Measurements from ENCODE around the gene SUPT3H. TPM values are rescaled to one million over a fixed set of nuclear protein-coding genes. Genes with fewer than 3 reads are reported as not detected.
A peak's percentile ranks its signal among the peaks of the same experiment; 100 is the strongest.

Gene SUPT3H
- total and polyA plus RNA-seq, 5 donors from 2014 or later: 4.8 to 7.8 (median 5.7) TPM

GRCh38 chr6:45320349-45320748 is 57.4 kb downstream of the SUPT3H start:
- no peak overlapping the region for H3K4me3 Mint-ChIP-seq
- no peaks in the 10 kb centered on the region for H3K27me3 Mint-ChIP-seq
- H3K4me1 ChIP-seq (ENCODE audit: control insufficient read depth, insufficient read depth, low read length, poor library complexity, severe bottlenecking): peaks cover 12% of the 10 kb centered on the region
- no peaks in the 10 kb centered on the region for H3K9me3 ChIP-seq (ENCODE audit: control insufficient read depth in 2 of 2, low read length in 2 of 2)
- H3K36me3 ChIP-seq (ENCODE audit: control insufficient read depth, insufficient read depth, low read length): no peaks in the 10 kb centered on the region
- H3K4me1 Mint-ChIP-seq: peaks cover 13 to 22% (median 21%) of the 10 kb centered on the region in 4 donors
- no peak overlapping the region for H3K27ac ChIP-seq (ENCODE audit: insufficient read depth, low read length, poor library complexity, severe bottlenecking)
- H3K36me3 Mint-ChIP-seq: no peaks in the 10 kb centered on the region
- H3K27me3 ChIP-seq (ENCODE audit: control insufficient read depth, insufficient read depth, low read length): no peaks in the 10 kb centered on the region
- H3K9me3 Mint-ChIP-seq: peaks cover 0 to 5% (median 0%) of the 10 kb centered on the region in 7 donors
- ATAC-seq (ENCODE audit: low read depth in 2 of 2) (no peak), DNase-seq (no peak)
- H3K27ac Mint-ChIP-seq: no peak overlapping the region
- no peak overlapping the region for H3K4me3 ChIP-seq (ENCODE audit: low read depth, low read length)

DNA sequence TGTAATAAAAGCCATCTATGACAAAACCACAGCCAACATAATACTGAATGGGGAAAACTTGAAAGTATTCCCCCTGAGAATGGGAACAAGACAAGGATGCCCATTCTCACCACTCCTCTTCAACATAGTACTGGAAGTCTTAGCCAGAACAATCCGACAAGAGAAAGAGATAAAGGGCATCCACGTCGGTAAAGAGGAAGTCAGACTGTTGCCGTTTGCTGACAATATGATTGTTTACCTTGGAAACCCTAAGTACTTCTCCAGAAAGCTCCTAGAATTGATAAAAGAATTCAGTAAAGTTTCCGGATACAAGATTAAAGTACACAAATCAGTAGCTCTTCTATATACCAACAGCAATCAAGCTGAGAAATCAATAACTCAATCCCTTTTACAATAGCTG is 63.6 kb downstream of the SUPT3H start:
- no peaks in the 10 kb centered on the region for H3K9me3 ChIP-seq (ENCODE audit: control insufficient read depth in 2 of 2, low read length in 2 of 2)
- Mint-ChIP-seq H3K36me3 (no peaks in the 10 kb centered on the region), H3K4me1 (peaks cover 33 to 41% (median 36%) of the 10 kb centered on the region in 4 donors), H3K4me3 (no peak overlapping the region), H3K27me3 (no peaks in the 10 kb centered on the region), H3K9me3 (peaks cover 0 to 5% (median 1%) of the 10 kb centered on the region in 7 donors), H3K27ac (no peak overlapping the region)
- ATAC-seq (ENCODE audit: low read depth in 2 of 2) (no peak), DNase-seq (no peak)
- H3K36me3 ChIP-seq (ENCODE audit: control insufficient read depth, insufficient read depth, low read length): no peaks in the 10 kb centered on the region
- H3K4me1 ChIP-seq (ENCODE audit: control insufficient read depth, insufficient read depth, low read length, poor library complexity, severe bottlenecking): peaks cover 17% of the 10 kb centered on the region
- H3K27ac ChIP-seq (ENCODE audit: insufficient read depth, low read length, poor library complexity, severe bottlenecking): no peak overlapping the region
- no peak overlapping the region for H3K4me3 ChIP-seq (ENCODE audit: low read depth, low read length)
- H3K27me3 ChIP-seq (ENCODE audit: control insufficient read depth, insufficient read depth, low read length): no peaks in the 10 kb centered on the region

GRCh38 chr6:45310118-45310788 is 67.5 kb downstream of the SUPT3H start:
- Mint-ChIP-seq H3K4me1 (peaks cover 36 to 54% (median 40%) of the 10 kb centered on the region in 4 donors), H3K36me3 (peaks cover 10% of the 10 kb centered on the region), H3K4me3 (peak overlapping the region in 3 of 4 donors; percentile 66 to 85 (median 72)), H3K9me3 (peaks cover 0 to 12% (median 1%) of the 10 kb centered on the region in 7 donors), H3K27ac (peak overlapping the region; percentile 82 to 93 (median 92)), H3K27me3 (no peaks in the 10 kb centered on the region)
- peak in 1 of 2 donors; percentile 60 for ATAC-seq (ENCODE audit: low read depth in 2 of 2)
- Histone ChIP-seq H3K9me3 (ENCODE audit: control insufficient read depth in 2 of 2, low read length in 2 of 2) (peaks cover 0 to 3% of the 10 kb centered on the region in 2 experiments), H3K27me3 (ENCODE audit: control insufficient read depth, insufficient read depth, low read length) (no peaks in the 10 kb centered on the region), H3K36me3 (ENCODE audit: control insufficient read depth, insufficient read depth, low read length) (no peaks in the 10 kb centered on the region), H3K4me3 (ENCODE audit: low read depth, low read length) (peak overlapping the region; percentile 63), H3K4me1 (ENCODE audit: control insufficient read depth, insufficient read depth, low read length, poor library complexity, severe bottlenecking) (peaks cover 17% of the 10 kb centered on the region), H3K27ac (ENCODE audit: insufficient read depth, low read length, poor library complexity, severe bottlenecking) (no peak overlapping the region)
- peak; percentile 2 to 67 (median 35) for DNase-seq

DNA sequence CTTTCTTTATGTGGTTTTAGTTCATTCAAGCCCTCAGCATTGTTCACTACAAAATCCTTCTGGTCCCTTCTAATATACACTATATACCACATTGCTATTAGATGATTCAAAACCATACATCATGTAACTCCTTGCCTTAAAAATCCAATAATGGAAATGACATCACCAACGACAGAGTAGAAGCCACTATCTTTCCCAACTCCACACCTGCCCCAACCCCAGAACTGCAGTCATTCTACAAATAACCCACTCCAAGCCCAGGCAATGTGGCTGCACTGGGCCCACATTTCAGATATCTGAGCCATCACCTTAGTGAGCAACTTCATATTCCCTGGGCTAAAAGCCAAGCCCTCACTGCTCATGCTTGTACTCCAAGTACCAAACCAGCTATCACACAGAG is 72.2 kb downstream of the SUPT3H start:
- Histone ChIP-seq H3K4me1 (ENCODE audit: control insufficient read depth, insufficient read depth, low read length, poor library complexity, severe bottlenecking) (peaks cover 12% of the 10 kb centered on the region), H3K9me3 (ENCODE audit: control insufficient read depth in 2 of 2, low read length in 2 of 2) (peaks cover 0 to 3% of the 10 kb centered on the region in 2 experiments), H3K36me3 (ENCODE audit: control insufficient read depth, insufficient read depth, low read length) (no peaks in the 10 kb centered on the region), H3K27me3 (ENCODE audit: control insufficient read depth, insufficient read depth, low read length) (no peaks in the 10 kb centered on the region), H3K4me3 (ENCODE audit: low read depth, low read length) (no peak overlapping the region), H3K27ac (ENCODE audit: insufficient read depth, low read length, poor library complexity, severe bottlenecking) (no peak overlapping the region)
- Mint-ChIP-seq H3K4me1 (peaks cover 15 to 27% (median 20%) of the 10 kb centered on the region in 4 donors), H3K9me3 (peaks cover 0 to 12% (median 0%) of the 10 kb centered on the region in 7 donors), H3K27me3 (no peaks in the 10 kb centered on the region), H3K36me3 (peaks cover 15% of the 10 kb centered on the region), H3K4me3 (peak overlapping the region in 1 of 4 donors; percentile 51), H3K27ac (peak overlapping the region in 1 of 3 donors; percentile 6)
- ATAC-seq (ENCODE audit: low read depth in 2 of 2) (no peak), DNase-seq (no peak)

DNA sequence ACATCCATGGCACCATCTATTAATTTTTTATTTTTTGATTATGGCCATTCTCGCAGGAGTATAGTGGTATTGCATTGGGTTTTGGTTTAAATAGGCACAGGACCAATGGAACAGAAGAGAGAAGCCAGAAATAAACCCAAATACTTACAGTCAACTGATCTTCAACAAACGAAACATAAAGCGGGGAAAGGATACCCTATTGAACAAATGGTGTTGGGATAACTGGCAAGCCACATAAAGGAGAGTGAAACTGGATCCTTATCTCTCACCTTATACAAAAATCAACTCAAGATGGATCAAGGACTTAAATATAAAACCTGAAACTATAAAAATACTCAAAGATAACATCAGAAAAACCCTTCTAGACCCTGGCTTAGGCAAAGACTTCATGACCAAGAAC is 74.9 kb downstream of the SUPT3H start:
- no peaks in the 10 kb centered on the region for H3K27me3 ChIP-seq (ENCODE audit: control insufficient read depth, insufficient read depth, low read length)
- H3K4me3 ChIP-seq (ENCODE audit: low read depth, low read length): no peak overlapping the region
- no peak overlapping the region for H3K27ac ChIP-seq (ENCODE audit: insufficient read depth, low read length, poor library complexity, severe bottlenecking)
- DNase-seq (no peak), ATAC-seq (ENCODE audit: low read depth in 2 of 2) (no peak)
- Mint-ChIP-seq H3K4me1 (peaks cover 0 to 7% (median 6%) of the 10 kb centered on the region in 4 donors), H3K27ac (no peak overlapping the region), H3K36me3 (peaks cover 15% of the 10 kb centered on the region), H3K9me3 (peaks cover 0 to 12% (median 0%) of the 10 kb centered on the region in 7 donors), H3K4me3 (no peak overlapping the region), H3K27me3 (no peaks in the 10 kb centered on the region)
- H3K36me3 ChIP-seq (ENCODE audit: control insufficient read depth, insufficient read depth, low read length): no peaks in the 10 kb centered on the region
- H3K4me1 ChIP-seq (ENCODE audit: control insufficient read depth, insufficient read depth, low read length, poor library complexity, severe bottlenecking): no peaks in the 10 kb centered on the region
- H3K9me3 ChIP-seq (ENCODE audit: control insufficient read depth in 2 of 2, low read length in 2 of 2): peaks cover 0 to 3% of the 10 kb centered on the region in 2 experiments

DNA sequence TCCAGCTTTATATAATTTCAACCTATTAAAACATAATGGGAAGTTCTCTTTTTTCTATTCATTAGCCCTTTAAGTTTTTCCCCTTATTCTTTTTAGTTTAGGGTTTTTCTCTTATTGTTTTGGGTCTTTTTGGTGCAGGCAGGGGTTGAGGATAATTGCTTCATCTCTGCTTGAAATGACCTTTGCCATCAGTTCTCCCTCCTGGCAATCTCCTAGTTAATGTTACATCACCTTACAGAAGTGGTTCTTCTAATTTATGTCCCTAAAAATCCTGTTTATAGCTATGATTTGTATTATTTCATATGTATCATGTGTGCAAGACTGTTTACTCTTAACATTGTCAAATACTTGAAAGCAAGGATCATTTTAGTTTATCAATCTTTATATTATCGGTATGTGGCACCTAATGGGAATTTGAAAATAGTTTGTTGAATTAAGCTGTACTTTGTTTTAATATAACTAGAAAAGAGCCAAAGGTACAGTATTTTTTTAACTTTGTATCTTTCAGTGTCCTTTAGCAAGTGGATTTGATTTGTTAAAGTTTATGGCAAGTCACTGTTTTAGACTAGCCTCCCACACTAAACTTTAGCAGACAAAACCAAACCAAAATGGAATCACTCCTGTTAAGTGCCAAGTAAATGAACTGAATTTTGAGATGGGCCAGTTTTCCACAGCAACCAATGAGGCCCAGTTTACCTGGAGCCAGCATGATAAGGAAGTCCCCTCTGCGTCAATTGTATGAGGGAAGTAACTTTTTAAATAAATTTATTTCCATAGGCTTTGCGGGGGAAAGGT is 76.2 kb downstream of the SUPT3H start:
- Histone ChIP-seq H3K9me3 (ENCODE audit: control insufficient read depth in 2 of 2, low read length in 2 of 2) (peaks cover 0 to 3% of the 10 kb centered on the region in 2 experiments), H3K27me3 (ENCODE audit: control insufficient read depth, insufficient read depth, low read length) (no peaks in the 10 kb centered on the region), H3K4me3 (ENCODE audit: low read depth, low read length) (no peak overlapping the region), H3K4me1 (ENCODE audit: control insufficient read depth, insufficient read depth, low read length, poor library complexity, severe bottlenecking) (no peaks in the 10 kb centered on the region), H3K36me3 (ENCODE audit: control insufficient read depth, insufficient read depth, low read length) (no peaks in the 10 kb centered on the region), H3K27ac (ENCODE audit: insufficient read depth, low read length, poor library complexity, severe bottlenecking) (no peak overlapping the region)
- H3K4me3 Mint-ChIP-seq: no peak overlapping the region
- peaks cover 0 to 9% (median 6%) of the 10 kb centered on the region in 4 donors for H3K4me1 Mint-ChIP-seq
- DNase-seq (no peak), ATAC-seq (ENCODE audit: low read depth in 2 of 2) (no peak)
- H3K27me3 Mint-ChIP-seq: no peaks in the 10 kb centered on the region
- H3K9me3 Mint-ChIP-seq: peaks cover 0 to 12% (median 0%) of the 10 kb centered on the region in 7 donors
- H3K36me3 Mint-ChIP-seq: peaks cover 15% of the 10 kb centered on the region
- no peak overlapping the region for H3K27ac Mint-ChIP-seq

DNA sequence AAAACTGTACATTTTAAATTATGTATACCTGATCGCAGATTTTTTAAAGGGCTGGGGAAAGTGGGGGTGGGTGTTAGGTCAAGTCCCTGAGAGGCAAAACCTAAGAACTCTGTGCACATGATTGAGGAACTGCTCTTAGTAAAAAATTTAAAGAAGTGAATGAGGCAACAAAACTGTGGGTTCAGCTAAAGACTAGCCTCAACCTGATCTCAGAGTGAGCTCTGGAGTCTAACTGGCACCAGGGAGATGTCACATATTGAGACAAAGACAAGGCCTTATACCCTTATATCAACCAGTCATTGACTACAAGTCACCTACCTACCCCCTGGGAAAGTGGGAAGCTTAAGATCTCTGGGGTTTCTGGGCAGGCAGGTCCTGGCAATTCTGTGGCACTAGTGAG is 77.0 kb downstream of the SUPT3H start:
- Mint-ChIP-seq H3K27me3 (no peaks in the 10 kb centered on the region), H3K36me3 (peaks cover 8% of the 10 kb centered on the region), H3K4me1 (peaks cover 0 to 9% (median 3%) of the 10 kb centered on the region in 4 donors), H3K27ac (peak overlapping the region in 1 of 3 donors; percentile 38), H3K9me3 (peaks cover 0 to 4% (median 0%) of the 10 kb centered on the region in 7 donors), H3K4me3 (no peak overlapping the region)
- no peaks in the 10 kb centered on the region for H3K36me3 ChIP-seq (ENCODE audit: control insufficient read depth, insufficient read depth, low read length)
- H3K9me3 ChIP-seq (ENCODE audit: control insufficient read depth in 2 of 2, low read length in 2 of 2): no peaks in the 10 kb centered on the region
- DNase-seq (no peak), ATAC-seq (ENCODE audit: low read depth in 2 of 2) (no peak)
- H3K4me3 ChIP-seq (ENCODE audit: low read depth, low read length): no peak overlapping the region
- no peaks in the 10 kb centered on the region for H3K4me1 ChIP-seq (ENCODE audit: control insufficient read depth, insufficient read depth, low read length, poor library complexity, severe bottlenecking)
- no peaks in the 10 kb centered on the region for H3K27me3 ChIP-seq (ENCODE audit: control insufficient read depth, insufficient read depth, low read length)
- H3K27ac ChIP-seq (ENCODE audit: insufficient read depth, low read length, poor library complexity, severe bottlenecking): no peak overlapping the region

Data from CD4-positive, CD25-positive, alpha-beta regulatory T cell (primary cell).